Ishikawa (cell line): ENCODE results near the gene TENM3.

Experiments
- EP300 ChIP-seq: IDR thresholded peaks from 2 replicates; pipeline ENCODE4 v1.6.1; 2012; ENCODE audit warnings: borderline replicate concordance
- MAX ChIP-seq: IDR thresholded peaks from 2 replicates; pipeline ENCODE4 v1.6.1; 2012
- RAD21 ChIP-seq: IDR thresholded peaks from 2 replicates; pipeline ENCODE4 v1.6.1; 2012; ENCODE audit warnings: low read depth
- TCF12 ChIP-seq: IDR thresholded peaks from 2 replicates; pipeline ENCODE4 v1.6.1; 2012; ENCODE audit warnings: low read depth
- TF ChIP-seq, protein P1 (sequence below): IDR thresholded peaks from 2 replicates; pipeline ENCODE4 v1.6.1; 2012; ENCODE audit warnings: low read depth, mild to moderate bottlenecking

GRCh38 chr4:182507805-182508204, 264.6 kb downstream of the TENM3 start:
- TF ChIP-seq EP300 (no peak), TCF12 (no peak), MAX (no peak), RAD21 (no peak)
- TF ChIP-seq, protein P1, sequence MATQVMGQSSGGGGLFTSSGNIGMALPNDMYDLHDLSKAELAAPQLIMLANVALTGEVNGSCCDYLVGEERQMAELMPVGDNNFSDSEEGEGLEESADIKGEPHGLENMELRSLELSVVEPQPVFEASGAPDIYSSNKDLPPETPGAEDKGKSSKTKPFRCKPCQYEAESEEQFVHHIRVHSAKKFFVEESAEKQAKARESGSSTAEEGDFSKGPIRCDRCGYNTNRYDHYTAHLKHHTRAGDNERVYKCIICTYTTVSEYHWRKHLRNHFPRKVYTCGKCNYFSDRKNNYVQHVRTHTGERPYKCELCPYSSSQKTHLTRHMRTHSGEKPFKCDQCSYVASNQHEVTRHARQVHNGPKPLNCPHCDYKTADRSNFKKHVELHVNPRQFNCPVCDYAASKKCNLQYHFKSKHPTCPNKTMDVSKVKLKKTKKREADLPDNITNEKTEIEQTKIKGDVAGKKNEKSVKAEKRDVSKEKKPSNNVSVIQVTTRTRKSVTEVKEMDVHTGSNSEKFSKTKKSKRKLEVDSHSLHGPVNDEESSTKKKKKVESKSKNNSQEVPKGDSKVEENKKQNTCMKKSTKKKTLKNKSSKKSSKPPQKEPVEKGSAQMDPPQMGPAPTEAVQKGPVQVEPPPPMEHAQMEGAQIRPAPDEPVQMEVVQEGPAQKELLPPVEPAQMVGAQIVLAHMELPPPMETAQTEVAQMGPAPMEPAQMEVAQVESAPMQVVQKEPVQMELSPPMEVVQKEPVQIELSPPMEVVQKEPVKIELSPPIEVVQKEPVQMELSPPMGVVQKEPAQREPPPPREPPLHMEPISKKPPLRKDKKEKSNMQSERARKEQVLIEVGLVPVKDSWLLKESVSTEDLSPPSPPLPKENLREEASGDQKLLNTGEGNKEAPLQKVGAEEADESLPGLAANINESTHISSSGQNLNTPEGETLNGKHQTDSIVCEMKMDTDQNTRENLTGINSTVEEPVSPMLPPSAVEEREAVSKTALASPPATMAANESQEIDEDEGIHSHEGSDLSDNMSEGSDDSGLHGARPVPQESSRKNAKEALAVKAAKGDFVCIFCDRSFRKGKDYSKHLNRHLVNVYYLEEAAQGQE = no peak
